HG02798 (cell line): ENCODE data around the gene PITPNC1.
"Not testable (repeated sequence)": the region's sequence is repeated elsewhere in the genome, so short reads cannot be mapped to it uniquely, and the experiment has no call there.

Experiments
- ATAC-seq: cut with Tn5 transposase; IDR thresholded peaks from one replicate; pipeline ENCODE4 v1.9.1; 2021; ENCODE audit warnings: mild to moderate bottlenecking; ENCODE audit not compliant: unreplicated experiment, poor library complexity

Gene PITPNC1

GRCh38 chr17:67452681-67453554 is 75.8 kb downstream of the PITPNC1 start:
- ATAC-seq = peak; percentile 62

- no peak for ATAC-seq
Measured at GRCh38 chr17:67456103-67456502, 79.0 kb downstream of the PITPNC1 start.

GRCh38 chr17:67456889-67457288 is 79.8 kb downstream of the PITPNC1 start:
- no peak for ATAC-seq

GRCh38 chr17:67458203-67458602 is 81.1 kb downstream of the PITPNC1 start:
- ATAC-seq = no peak

GRCh38 chr17:67459985-67460384 is 82.9 kb downstream of the PITPNC1 start:
- no peak for ATAC-seq

- no peak for ATAC-seq
Measured at GRCh38 chr17:67461228-67461780, 84.2 kb downstream of the PITPNC1 start.

GRCh38 chr17:67461876-67462275 is 84.8 kb downstream of the PITPNC1 start:
- no peak for ATAC-seq

GRCh38 chr17:67466251-67466796 is 89.2 kb downstream of the PITPNC1 start:
- ATAC-seq = no peak

GRCh38 chr17:67467500-67468455 is 90.7 kb downstream of the PITPNC1 start:
- ATAC-seq = peak; percentile 54

GRCh38 chr17:67469208-67469980 is 92.3 kb downstream of the PITPNC1 start:
- no peak for ATAC-seq

- ATAC-seq = no peak
Measured at GRCh38 chr17:67470163-67470562, 93.1 kb downstream of the PITPNC1 start.

- no peak for ATAC-seq
Measured at GRCh38 chr17:67471118-67471517, 94.0 kb downstream of the PITPNC1 start.

- not testable (repeated sequence) for ATAC-seq
Measured at GRCh38 chr17:67472606-67473005, 95.5 kb downstream of the PITPNC1 start.

GRCh38 chr17:67474081-67474661 is 97.1 kb downstream of the PITPNC1 start:
- ATAC-seq = no peak

GRCh38 chr17:67475161-67475937 is 98.3 kb downstream of the PITPNC1 start:
- peak; percentile 66 for ATAC-seq

GRCh38 chr17:67476787-67477335 is 99.8 kb downstream of the PITPNC1 start:
- ATAC-seq = no peak

- no peak for ATAC-seq
Measured at GRCh38 chr17:67477687-67478086, 100.6 kb downstream of the PITPNC1 start.

GRCh38 chr17:67478401-67479041 is 101.4 kb downstream of the PITPNC1 start:
- no peak for ATAC-seq
